Endothelial cell of umbilical vein (primary cell): Measurements from ENCODE around the gene RINL.

Experiments
- CTCF ChIP-seq, 2 donors: IDR thresholded peaks; 1 replicate in 1 of 2; 2 replicates in 1 of 2; pipeline ENCODE4 v1.5.1; 2011; ENCODE audit warnings: low read length in 2 of 2, mild to moderate bottlenecking in 2 of 2, moderate library complexity in 2 of 2, control low read depth in 1 of 2, inconsistent platforms in 1 of 2, low read depth in 1 of 2; ENCODE audit not compliant: insufficient read depth in 1 of 2; ENCODE audit errors: extremely low read depth in 1 of 2
- EZH2 ChIP-seq: IDR thresholded peaks from 2 replicates; pipeline ENCODE4 v1.6.1; 2012; ENCODE audit warnings: borderline replicate concordance, low read depth, mild to moderate bottlenecking, moderate library complexity, low read length, inconsistent platforms; ENCODE audit not compliant: severe bottlenecking
- FOS ChIP-seq: IDR thresholded peaks from 2 replicates; pipeline ENCODE4 v1.6.1; 2011; ENCODE audit warnings: mild to moderate bottlenecking, low read length, moderate library complexity, borderline replicate concordance; ENCODE audit not compliant: insufficient read depth
- GATA2 ChIP-seq: IDR thresholded peaks from 2 replicates; pipeline ENCODE4 v1.7.0; 2011; ENCODE audit warnings: low read depth, mild to moderate bottlenecking, moderate library complexity, mixed read lengths, low read length; ENCODE audit not compliant: insufficient read length, insufficient read depth
- MYC ChIP-seq: IDR thresholded peaks from one replicate; pipeline ENCODE4 v1.6.1; 2011; ENCODE audit warnings: mild to moderate bottlenecking, low read depth, low read length
- POLR2A ChIP-seq: IDR thresholded peaks from 2 replicates; pipeline ENCODE4 v1.6.1; 2012; ENCODE audit warnings: low read depth, mild to moderate bottlenecking, control low read depth, low read length
- POLR2AphosphoS5 ChIP-seq: IDR thresholded peaks from 2 replicates; pipeline ENCODE4 v1.6.1; 2012; ENCODE audit warnings: low read depth, mild to moderate bottlenecking, control low read depth, low read length, moderate library complexity; ENCODE audit not compliant: insufficient read depth
- TF ChIP-seq, protein P1 (sequence below): IDR thresholded peaks from 2 replicates; pipeline ENCODE4 v1.6.1; 2011; ENCODE audit not compliant: insufficient read depth, insufficient read length

GRCh38 chr19:38898788-38899446, 20.8 kb upstream of the RINL start:
- TF ChIP-seq POLR2A: no peak
- no peak for TF ChIP-seq EZH2
- no peak for TF ChIP-seq GATA2
- TF ChIP-seq CTCF (IDR thresholded peaks at IDR 0.05; ENCODE audit: extremely low read depth in 1 of 2, insufficient read depth in 1 of 2, low read depth in 1 of 2, low read length in 2 of 2): no peak
- no peak for TF ChIP-seq POLR2AphosphoS5
- no peak for TF ChIP-seq MYC
- TF ChIP-seq, protein P1, sequence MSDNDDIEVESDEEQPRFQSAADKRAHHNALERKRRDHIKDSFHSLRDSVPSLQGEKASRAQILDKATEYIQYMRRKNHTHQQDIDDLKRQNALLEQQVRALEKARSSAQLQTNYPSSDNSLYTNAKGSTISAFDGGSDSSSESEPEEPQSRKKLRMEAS: no peak
- TF ChIP-seq FOS: no peak
